Adrenal gland (tissue), 12 donors: ENCODE data around the gene TET2. TPM values are rescaled to one million over a fixed set of nuclear protein-coding genes. Genes with fewer than 3 reads are reported as not detected.

Source experiments
- DNase-seq, 7 donors: peaks; one replicate each; pipeline ENCODE4 v3.0.0-alpha.2; 2019 to 2020
- H3K27ac ChIP-seq, 5 donors: fragments of 200-600 bp; sonication (generic) in 4 of 5; 1 replicate in 3 of 5; 2 replicates in 2 of 5; pipeline versions ENCODE4 v1.5.1 to v1.8.0; 2016 to 2020; ENCODE audit warnings: mild to moderate bottlenecking in 1 of 5
- H3K27me3 ChIP-seq: fragments of 200-600 bp; 2 replicates; pipeline ENCODE4 v1.8.0; 2021
- H3K36me3 ChIP-seq, 2 donors: fragments of 200-600 bp; replicated peaks in 1 of 2; 1 replicate in 1 of 2; 2 replicates in 1 of 2; pipeline versions ENCODE4 v1.5.1 to v1.8.0; 2018 to 2022
- H3K4me1 ChIP-seq, 2 donors: fragments of 200-600 bp; replicated peaks in 1 of 2; 1 replicate in 1 of 2; 2 replicates in 1 of 2; pipeline versions ENCODE4 v1.5.1 to v1.8.0; 2018 to 2021
- H3K4me3 ChIP-seq, 4 donors: fragments of 200-600 bp; sonication (generic) in 3 of 4; one replicate each; pipeline ENCODE4 v1.5.1; 2016 to 2018
- H3K9me3 ChIP-seq, 3 donors: fragments of 200-600 bp; sonication (generic) in 1 of 3; replicated peaks in 1 of 3; 1 replicate in 2 of 3; 2 replicates in 1 of 3; pipeline versions ENCODE4 v1.5.1 to v1.8.0; 2016 to 2021
- POLR2A ChIP-seq, 2 donors: fragments of 450-650 bp; IDR thresholded peaks; one replicate each; pipeline ENCODE4 v1.6.1; 2017; ENCODE audit warnings: antibody characterized with exemption in 2 of 2, mild to moderate bottlenecking in 2 of 2, moderate library complexity in 1 of 2
- WGBS, 4 donors: extraction: QIAGEN DNeasy Blood & Tissue Kit in 2 of 4; methylation state at CpG; one replicate each; pipeline versions ENCODE4 v1.1.5 to v1.1.7; 2013 to 2017; 5-methylcytosine and 5-hydroxymethylcytosine counted together
- intact Hi-C, 2 donors: fragments of 100-400 bp; cut with DNase I; formaldehyde crosslinking; loops; one replicate each; pipeline versions ENCODE4 v1.14.1 to v1.15.0; 2022 to 2023
- polyA plus RNA-seq, 3 donors: library from polyadenylated mRNA; stranded (reverse); fragments of 200-250 nt in 2 of 3; fragments of 350-450 nt in 1 of 3; fragmentation: Illumina TruSeq in 1 of 3; extraction: RNeasy Lipid Tissue Mini Kit (QIAGEN cat#74804) in 1 of 3; gene quantifications; one replicate each; pipeline ENCODE4 v1.2.3, GENCODE V29; 2013 to 2014
- total RNA-seq, 9 donors: library from RNA; depleted of rRNA in 4 of 9; stranded (reverse); fragments of >200 nt in 4 of 9; fragments of 120-200 nt in 1 of 9; fragmentation: NEBNext Ultra II Directional in 1 of 9; extraction: Animal tissue kit (Norgen Biotek cat#: 25700) in 1 of 9; gene quantifications; one replicate each; pipeline versions ENCODE4 v1.1.0 to v1.2.4, GENCODE V29; 2013 to 2023
- TF ChIP-seq, protein P1 (sequence below), 6 experiments: fragments of 450-650 bp in 4 of 6; fragments of 200-600 bp in 2 of 6; sonication (generic) in 1 of 6; IDR thresholded peaks; 1 replicate in 5 of 6; 2 replicates in 1 of 6; pipeline versions ENCODE4 v1.5.1 to v1.8.0; 2016 to 2021; ENCODE audit warnings: antibody characterized with exemption in 6 of 6, mild to moderate bottlenecking in 2 of 6, moderate library complexity in 1 of 6
- donor health status: healthy with polysubstance abuse.
- donor health status: Bipolar disorder and iron deficiency.
- donor health status: DM: yes; HTN: yes; CAD: no.
- donor health status: DM: no; HTN: no; CAD: no.
- donor health status: DM: no; HTN: no; CAD: no.
- donor health status: DM: yes; HTN: yes; CAD: no.

The TET2 gene
- total and polyA plus RNA-seq, 12 donors: 3.7 to 26.1 (median 14.6) TPM

DNA sequence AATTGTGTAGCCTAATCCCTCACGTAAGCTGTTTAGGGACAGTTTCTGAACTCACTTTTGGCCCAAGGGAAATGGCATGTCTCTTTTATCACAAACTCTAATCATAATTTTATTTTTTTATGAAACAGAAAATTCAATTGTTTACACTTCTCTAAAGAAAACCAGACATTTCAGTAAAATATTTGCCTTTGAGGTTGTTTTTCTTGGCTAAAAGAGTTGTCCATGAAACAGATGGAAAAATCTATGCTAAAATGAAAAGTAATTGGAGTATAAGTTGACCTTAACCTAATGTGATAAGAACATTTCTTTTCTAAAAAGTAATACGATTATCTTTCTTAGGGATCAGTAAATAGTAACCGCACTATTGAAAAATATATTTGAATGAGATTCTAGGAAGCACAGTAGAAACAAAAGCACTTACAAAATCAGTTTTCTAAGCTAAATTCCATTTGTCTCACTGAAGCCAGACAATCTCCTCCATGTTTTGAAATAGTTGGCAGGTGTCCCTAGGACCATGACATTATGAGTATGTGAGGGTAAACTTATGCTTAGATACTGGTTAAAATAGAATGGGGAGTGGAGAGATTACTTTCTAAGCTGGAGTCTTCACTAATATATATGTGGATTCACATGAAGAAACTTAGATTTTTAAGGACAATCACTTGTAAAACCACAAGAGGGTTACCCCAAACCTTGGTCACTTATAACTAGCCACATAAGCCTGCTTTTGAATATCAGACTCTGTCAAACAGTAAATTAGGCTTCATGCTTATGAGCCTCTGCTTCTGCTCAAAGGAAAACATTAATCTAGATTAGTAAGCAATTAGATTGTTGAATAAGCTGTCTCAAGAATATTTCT lies 20.1 kb upstream of the TET2 start:
- Histone ChIP-seq H3K4me1 (peaks cover 0 to 4% of the 10 kb centered on the region in 2 donors), H3K36me3 (no peaks in the 10 kb centered on the region), H3K27ac (no peak overlapping the region), H3K27me3 (no peaks in the 10 kb centered on the region), H3K9me3 (no peaks in the 10 kb centered on the region), H3K4me3 (no peak overlapping the region)
- no peak for DNase-seq
- TF ChIP-seq, protein P1, sequence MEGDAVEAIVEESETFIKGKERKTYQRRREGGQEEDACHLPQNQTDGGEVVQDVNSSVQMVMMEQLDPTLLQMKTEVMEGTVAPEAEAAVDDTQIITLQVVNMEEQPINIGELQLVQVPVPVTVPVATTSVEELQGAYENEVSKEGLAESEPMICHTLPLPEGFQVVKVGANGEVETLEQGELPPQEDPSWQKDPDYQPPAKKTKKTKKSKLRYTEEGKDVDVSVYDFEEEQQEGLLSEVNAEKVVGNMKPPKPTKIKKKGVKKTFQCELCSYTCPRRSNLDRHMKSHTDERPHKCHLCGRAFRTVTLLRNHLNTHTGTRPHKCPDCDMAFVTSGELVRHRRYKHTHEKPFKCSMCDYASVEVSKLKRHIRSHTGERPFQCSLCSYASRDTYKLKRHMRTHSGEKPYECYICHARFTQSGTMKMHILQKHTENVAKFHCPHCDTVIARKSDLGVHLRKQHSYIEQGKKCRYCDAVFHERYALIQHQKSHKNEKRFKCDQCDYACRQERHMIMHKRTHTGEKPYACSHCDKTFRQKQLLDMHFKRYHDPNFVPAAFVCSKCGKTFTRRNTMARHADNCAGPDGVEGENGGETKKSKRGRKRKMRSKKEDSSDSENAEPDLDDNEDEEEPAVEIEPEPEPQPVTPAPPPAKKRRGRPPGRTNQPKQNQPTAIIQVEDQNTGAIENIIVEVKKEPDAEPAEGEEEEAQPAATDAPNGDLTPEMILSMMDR (IDR thresholded peaks at IDR 0.05): no peak
- no peak for TF ChIP-seq POLR2A (IDR thresholded peaks at IDR 0.05)
- 46 to 55% (median 47%) methylated on average over 3 of the region's 3 CpGs for WGBS, 4 donors
- intact Hi-C loops: no loop called here

DNA sequence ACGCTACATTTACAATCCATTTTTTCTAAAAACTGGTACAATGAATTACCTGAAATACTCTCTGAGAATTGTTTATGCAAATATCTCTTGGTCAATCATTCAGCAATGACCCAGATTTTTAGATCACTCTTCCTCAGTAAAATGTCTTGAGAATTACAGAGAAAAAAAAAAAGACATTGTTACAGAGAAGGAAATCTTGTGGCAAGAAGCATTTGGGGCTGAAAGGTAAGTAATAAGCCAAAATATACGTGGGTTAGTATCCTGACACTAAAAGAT lies 19.6 kb upstream of the TET2 start:
- H3K27me3 ChIP-seq: no peaks in the 10 kb centered on the region
- DNase-seq: no peak
- WGBS, 4 donors: 74 to 90% (median 85%) methylated on average over 2 of the region's 2 CpGs
- no peak overlapping the region for H3K27ac ChIP-seq
- peaks cover 0 to 4% of the 10 kb centered on the region in 2 donors for H3K4me1 ChIP-seq
- intact Hi-C loops: no loop called here
- H3K4me3 ChIP-seq: no peak overlapping the region
- no peak for TF ChIP-seq POLR2A (IDR thresholded peaks at IDR 0.05)
- TF ChIP-seq, protein P1 (IDR thresholded peaks at IDR 0.05): no peak
- no peaks in the 10 kb centered on the region for H3K36me3 ChIP-seq
- no peaks in the 10 kb centered on the region for H3K9me3 ChIP-seq

DNA sequence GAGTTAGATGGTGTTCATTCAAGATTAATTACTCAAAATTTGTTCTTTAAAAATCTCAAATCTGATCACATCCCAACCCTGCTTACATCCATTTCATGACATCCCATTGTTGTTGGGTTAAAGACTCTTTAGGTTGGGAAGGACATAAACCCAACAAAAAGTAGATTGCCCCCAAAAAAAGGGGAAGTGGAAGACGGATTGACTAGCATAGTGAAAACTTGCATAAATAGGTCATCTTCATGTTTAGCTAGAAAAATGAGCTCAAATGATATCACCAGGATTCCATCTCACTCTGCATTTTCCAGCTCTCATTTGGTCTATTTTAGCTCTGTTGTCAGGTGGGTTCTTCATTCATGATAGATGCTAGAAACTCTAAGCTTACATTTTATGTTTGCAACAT lies 18.5 kb upstream of the TET2 start:
- 38 to 66% (median 42%) methylated on average over 1 of the region's 1 CpG for WGBS, 4 donors
- Histone ChIP-seq H3K9me3 (no peaks in the 10 kb centered on the region), H3K4me1 (peaks cover 0 to 4% of the 10 kb centered on the region in 2 donors), H3K27ac (no peak overlapping the region), H3K27me3 (no peaks in the 10 kb centered on the region), H3K4me3 (no peak overlapping the region), H3K36me3 (no peaks in the 10 kb centered on the region)
- intact Hi-C loops: no loop called here
- no peak for TF ChIP-seq POLR2A (IDR thresholded peaks at IDR 0.05)
- TF ChIP-seq, protein P1 (IDR thresholded peaks at IDR 0.05): no peak
- DNase-seq: no peak

GRCh38 chr4:105129286-105130040 lies 17.2 kb upstream of the TET2 start:
- Histone ChIP-seq H3K36me3 (no peaks in the 10 kb centered on the region), H3K4me3 (no peak overlapping the region), H3K27me3 (no peaks in the 10 kb centered on the region), H3K4me1 (peaks cover 0 to 4% of the 10 kb centered on the region in 2 donors), H3K9me3 (no peaks in the 10 kb centered on the region), H3K27ac (no peak overlapping the region)
- 77 to 86% (median 81%) methylated on average over 5 of the region's 5 CpGs for WGBS, 4 donors
- intact Hi-C loops: no loop called here
- no peak for DNase-seq
- TF ChIP-seq, protein P1 (IDR thresholded peaks at IDR 0.05): no peak
- no peak for TF ChIP-seq POLR2A (IDR thresholded peaks at IDR 0.05)
